ENCODE measurements around the gene MYBPC1. TPM values are rescaled to one million over a fixed set of nuclear protein-coding genes. Genes with fewer than 3 reads are reported as not detected.

MYBPC1 gene
- total and polyA plus RNA-seq, 9 of the 15 experiments (the other 6 are each of a cell fraction or from before 2014, with no cell fraction given): not detected

GRCh38 chr12:101697197-101697929 is 102.6 kb downstream of the MYBPC1 start, which contains the start of gene CHPT1 (continued):
- TF ChIP-seq YY1 (IDR thresholded peaks at IDR 0.05; ENCODE audit: borderline replicate concordance in 1 of 3, control insufficient read depth in 1 of 3, extremely low read depth in 1 of 3, insufficient read depth in 3 of 3, insufficient read length in 1 of 3, insufficient replicate concordance in 2 of 3, low read depth in 1 of 3, low read length in 2 of 3) (peak; percentile 39 to 84 (median 76)), OTX1 (CRISPR knock-in tag; IDR thresholded peaks at IDR 0.05) (0 out of 2 replicates have a peak, but pooled peaks have one; percentile 21), MXI1 (IDR thresholded peaks at IDR 0.05; ENCODE audit: low read depth, low read length) (no peak; the same call in 1 of the 2 replicates), TFAP4 (CRISPR knock-in tag; IDR thresholded peaks at IDR 0.05; ENCODE audit: borderline replicate concordance) (peak; percentile 5; the same call in 1 of the 2 replicates), MITF (IDR thresholded peaks at IDR 0.05) (no peak), THAP7 (CRISPR knock-in tag; IDR thresholded peaks at IDR 0.05) (no peak), SAFB (IDR thresholded peaks at IDR 0.05; ENCODE audit: borderline replicate concordance, low read depth, low read length) (no peak), ETV5 (CRISPR knock-in tag; IDR thresholded peaks at IDR 0.05; ENCODE audit: low read depth) (peak; percentile 54; the same call in 1 of the 2 replicates), CBX2 (IDR thresholded peaks at IDR 0.05; ENCODE audit: insufficient read depth, low read length, poor library complexity, severe bottlenecking) (no peak), SMAD3 (CRISPR knock-in tag; conservative IDR thresholded peaks at IDR 0.05) (0 out of 2 replicates have a peak, but pooled peaks have one; percentile 44), ZNF695 (CRISPR knock-in tag; IDR thresholded peaks at IDR 0.05) (no peak), ZNF707 (CRISPR knock-in tag; conservative IDR thresholded peaks at IDR 0.05) (no peak), ZBTB49 (CRISPR knock-in tag; IDR thresholded peaks at IDR 0.05; ENCODE audit: borderline replicate concordance) (no peak), BMI1 (IDR thresholded peaks at IDR 0.05; ENCODE audit: low read length) (no peak), NCOA4 (IDR thresholded peaks at IDR 0.05; ENCODE audit: partially characterized antibody) (no peak), HDAC3 (IDR thresholded peaks at IDR 0.05; ENCODE audit: borderline replicate concordance, partially characterized antibody) (no peak)
- TF ChIP-seq, protein P1, sequence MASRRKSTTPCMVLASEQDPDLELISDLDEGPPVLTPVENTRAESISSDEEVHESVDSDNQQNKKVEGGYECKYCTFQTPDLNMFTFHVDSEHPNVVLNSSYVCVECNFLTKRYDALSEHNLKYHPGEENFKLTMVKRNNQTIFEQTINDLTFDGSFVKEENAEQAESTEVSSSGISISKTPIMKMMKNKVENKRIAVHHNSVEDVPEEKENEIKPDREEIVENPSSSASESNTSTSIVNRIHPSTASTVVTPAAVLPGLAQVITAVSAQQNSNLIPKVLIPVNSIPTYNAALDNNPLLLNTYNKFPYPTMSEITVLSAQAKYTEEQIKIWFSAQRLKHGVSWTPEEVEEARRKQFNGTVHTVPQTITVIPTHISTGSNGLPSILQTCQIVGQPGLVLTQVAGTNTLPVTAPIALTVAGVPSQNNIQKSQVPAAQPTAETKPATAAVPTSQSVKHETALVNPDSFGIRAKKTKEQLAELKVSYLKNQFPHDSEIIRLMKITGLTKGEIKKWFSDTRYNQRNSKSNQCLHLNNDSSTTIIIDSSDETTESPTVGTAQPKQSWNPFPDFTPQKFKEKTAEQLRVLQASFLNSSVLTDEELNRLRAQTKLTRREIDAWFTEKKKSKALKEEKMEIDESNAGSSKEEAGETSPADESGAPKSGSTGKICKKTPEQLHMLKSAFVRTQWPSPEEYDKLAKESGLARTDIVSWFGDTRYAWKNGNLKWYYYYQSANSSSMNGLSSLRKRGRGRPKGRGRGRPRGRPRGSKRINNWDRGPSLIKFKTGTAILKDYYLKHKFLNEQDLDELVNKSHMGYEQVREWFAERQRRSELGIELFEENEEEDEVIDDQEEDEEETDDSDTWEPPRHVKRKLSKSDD (conservative IDR thresholded peaks at IDR 0.05; ENCODE audit: low read length): no peak

All from K562 (cell line).